NCI-H774 (cell line): Measurements from ENCODE around the gene INAFM1.
A peak's percentile ranks its signal among the peaks of the same experiment; 100 is the strongest.
"Not testable (repeated sequence)": the region's sequence is repeated elsewhere in the genome, so short reads cannot be mapped to it uniquely, and the experiment has no call there.

ENCODE experiments used
- DNase-seq: peaks from one replicate; lab custom pipeline; 2025; lab: John Stamatoyannopoulos, UW

Gene INAFM1

GRCh38 chr19:47268028-47268427 lies 6.7 kb upstream of the INAFM1 start:
- no peak for DNase-seq

GRCh38 chr19:47269596-47269995 lies 5.1 kb upstream of the INAFM1 start:
- no peak for DNase-seq

- DNase-seq: no peak
Observed at GRCh38 chr19:47270408-47270807, 4.3 kb upstream of the INAFM1 start.

- DNase-seq: no peak
Observed at GRCh38 chr19:47271949-47272348, 2.7 kb upstream of the INAFM1 start.

GRCh38 chr19:47272448-47273312 lies 2.0 kb upstream of the INAFM1 start:
- no peak for DNase-seq

- DNase-seq: peak; percentile 90
Observed at GRCh38 chr19:47273313-47274070, 1.2 kb upstream of the INAFM1 start.

GRCh38 chr19:47274891-47275761 lies 441 bp downstream of the INAFM1 start:
- DNase-seq: no peak

GRCh38 chr19:47275791-47276461 lies 1.2 kb downstream of the INAFM1 start:
- no peak for DNase-seq

- not testable (repeated sequence) for DNase-seq
Observed at GRCh38 chr19:47276513-47276912, 1.8 kb downstream of the INAFM1 start.

GRCh38 chr19:47280183-47280797 lies 5.6 kb downstream of the INAFM1 start:
- no peak for DNase-seq

- DNase-seq: no peak
Observed at GRCh38 chr19:47283405-47284059, 8.8 kb downstream of the INAFM1 start.

- DNase-seq: peak; percentile 7
Observed at GRCh38 chr19:47284324-47284899, 9.7 kb downstream of the INAFM1 start.

- peak; percentile 73 for DNase-seq
Observed at GRCh38 chr19:47296036-47296435, 21.4 kb downstream of the INAFM1 start.

- not testable (repeated sequence) for DNase-seq
Observed at GRCh38 chr19:47300867-47301266, 26.2 kb downstream of the INAFM1 start.

GRCh38 chr19:47302249-47302648 lies 27.6 kb downstream of the INAFM1 start:
- no peak for DNase-seq

GRCh38 chr19:47303966-47304365 lies 29.3 kb downstream of the INAFM1 start:
- no peak for DNase-seq

GRCh38 chr19:47305309-47305751 lies 30.6 kb downstream of the INAFM1 start:
- DNase-seq: peak; percentile 12

- no peak for DNase-seq
Observed at GRCh38 chr19:47306303-47306702, 31.6 kb downstream of the INAFM1 start.

GRCh38 chr19:47309038-47309437 lies 34.4 kb downstream of the INAFM1 start:
- DNase-seq: no peak

- no peak for DNase-seq
Observed at GRCh38 chr19:47309608-47310007, 34.9 kb downstream of the INAFM1 start, which contains the start of gene C5AR1. TSS of gene C5AR1 (plus strand) at chr19:47309861. CDS start at chr19:47309896, 35 bp downstream.
